ENCODE measurements around the gene SUCLG2.

- TF ChIP-seq CTCF (IDR thresholded peaks at IDR 0.05 in 2 of 3, conservative IDR thresholded peaks at IDR 0.05 in 1 of 3; ENCODE audit: insufficient read depth in 2 of 3, low read depth in 1 of 3, low read length in 3 of 3) (no peak), ZC3H8 (IDR thresholded peaks at IDR 0.05) (no peak), ZNF197 (CRISPR knock-in tag; IDR thresholded peaks at IDR 0.05; ENCODE audit: low read depth) (no peak), FOXK2 (conservative IDR thresholded peaks at IDR 0.05 in 1 of 2, IDR thresholded peaks at IDR 0.05 in 1 of 2; ENCODE audit: low read depth in 2 of 2) (no peak), POLR2A (conservative IDR thresholded peaks at IDR 0.05) (no peak), TCF7L2 (IDR thresholded peaks at IDR 0.05; ENCODE audit: low read depth, low read length) (no peak), KLF6 (CRISPR knock-in tag; IDR thresholded peaks at IDR 0.05; ENCODE audit: borderline replicate concordance) (no peak)
Measured at GRCh38 chr3:67447393-67447792, 207.0 kb downstream of the SUCLG2 start.

Data from K562 (cell line).